Measurements from ENCODE around the gene CEP95.

CEP95 gene

GRCh38 chr17:64515419-64515818, 8.6 kb downstream of the CEP95 start:
- DNase-seq (ENCODE audit: low read depth in 2 of 2), result no peak

- DNase-seq (ENCODE audit: low read depth in 2 of 2), result no peak
Measured at GRCh38 chr17:64515829-64516228, 9.1 kb downstream of the CEP95 start.

GRCh38 chr17:64519601-64520000, 12.8 kb downstream of the CEP95 start:
- no peak for DNase-seq (ENCODE audit: low read depth in 2 of 2)

- no peak for DNase-seq (ENCODE audit: low read depth in 2 of 2)
Measured at GRCh38 chr17:64520359-64520758, 13.6 kb downstream of the CEP95 start.

GRCh38 chr17:64527914-64528313, 21.1 kb downstream of the CEP95 start:
- no peak for DNase-seq (ENCODE audit: low read depth in 2 of 2)

- DNase-seq (ENCODE audit: low read depth in 2 of 2), result no peak
Measured at GRCh38 chr17:64529221-64529620, 22.4 kb downstream of the CEP95 start.

GRCh38 chr17:64531955-64532371, 25.2 kb downstream of the CEP95 start:
- DNase-seq (ENCODE audit: low read depth in 2 of 2), result no peak

GRCh38 chr17:64532409-64532808, 25.6 kb downstream of the CEP95 start:
- DNase-seq (ENCODE audit: low read depth in 2 of 2), result no peak

- DNase-seq (ENCODE audit: low read depth in 2 of 2), result no peak
Measured at GRCh38 chr17:64533784-64534183, 27.0 kb downstream of the CEP95 start.

- DNase-seq (ENCODE audit: low read depth in 2 of 2), result no peak
Measured at GRCh38 chr17:64534187-64534586, 27.4 kb downstream of the CEP95 start.

GRCh38 chr17:64535357-64535756, 28.6 kb downstream of the CEP95 start:
- no peak for DNase-seq (ENCODE audit: low read depth in 2 of 2)

- DNase-seq (ENCODE audit: low read depth in 2 of 2), result no peak
Measured at GRCh38 chr17:64536913-64537312, 30.1 kb downstream of the CEP95 start.

GRCh38 chr17:64537488-64537887, 30.7 kb downstream of the CEP95 start:
- no peak for DNase-seq (ENCODE audit: low read depth in 2 of 2)

GRCh38 chr17:64538508-64539130, 31.8 kb downstream of the CEP95 start:
- no peak for DNase-seq (ENCODE audit: low read depth in 2 of 2)

- DNase-seq (ENCODE audit: low read depth in 2 of 2), result no peak
Measured at GRCh38 chr17:64540118-64540776, 33.5 kb downstream of the CEP95 start.

- DNase-seq (ENCODE audit: low read depth in 2 of 2), result no peak
Measured at GRCh38 chr17:64544742-64545141, 38.0 kb downstream of the CEP95 start.

- DNase-seq (ENCODE audit: low read depth in 2 of 2), result no peak
Measured at GRCh38 chr17:64546716-64547115, 39.9 kb downstream of the CEP95 start.

GRCh38 chr17:64547319-64547718, 40.5 kb downstream of the CEP95 start:
- DNase-seq (ENCODE audit: low read depth in 2 of 2), result no peak

- no peak for DNase-seq (ENCODE audit: low read depth in 2 of 2)
Measured at GRCh38 chr17:64551461-64551860, 44.7 kb downstream of the CEP95 start.

- no peak for DNase-seq (ENCODE audit: low read depth in 2 of 2)
Measured at GRCh38 chr17:64554028-64554637, 47.4 kb downstream of the CEP95 start.

GRCh38 chr17:64555281-64555680, 48.5 kb downstream of the CEP95 start:
- DNase-seq (ENCODE audit: low read depth in 2 of 2), result no peak

- no peak for DNase-seq (ENCODE audit: low read depth in 2 of 2)
Measured at GRCh38 chr17:64564098-64564497, 57.3 kb downstream of the CEP95 start.

- no peak for DNase-seq (ENCODE audit: low read depth in 2 of 2)
Measured at GRCh38 chr17:64565563-64565962, 58.8 kb downstream of the CEP95 start.

Measured in stimulated activated CD4-positive, alpha-beta T cell treated with anti-CD3 and anti-CD28 coated beads, Interleukin-4, amount 100 ng/mL, for 48 hours (primary cell).